ENCODE results near the gene SH3D21. TPM values are rescaled to one million over a fixed set of nuclear protein-coding genes. Genes with fewer than 3 reads are reported as not detected.
A peak's percentile ranks its signal among the peaks of the same experiment; 100 is the strongest.

SH3D21 gene
- total RNA-seq, 2 donors from 2014 or later, result 14.7 to 15.5 TPM

GRCh38 chr1:36341626-36342320 lies 35.6 kb downstream of the SH3D21 start:
- Mint-ChIP-seq H3K4me3 (no peak overlapping the region), H3K4me1 (no peaks in the 10 kb centered on the region), H3K27me3 (ENCODE audit: insufficient read depth) (peaks cover 3% of the 10 kb centered on the region), H3K36me3 (ENCODE audit: low read depth) (peaks cover 32% of the 10 kb centered on the region), H3K9me3 (no peaks in the 10 kb centered on the region), H3K27ac (no peak overlapping the region)
- H3K9ac ChIP-seq (ENCODE audit: extremely low read depth, low read length, poor library complexity, severe bottlenecking), result no peak overlapping the region
- no peaks in the 10 kb centered on the region for H3K4me1 ChIP-seq (ENCODE audit: control insufficient read depth, insufficient read depth, low read length)
- no peak overlapping the region for H3K4me3 ChIP-seq (ENCODE audit: low read length)
- DNase-seq, result no peak
- peaks cover 19% of the 10 kb centered on the region for H3K36me3 ChIP-seq (ENCODE audit: control insufficient read depth, insufficient read depth, low read length)
- no peaks in the 10 kb centered on the region for H3K27me3 ChIP-seq (ENCODE audit: control insufficient read depth, insufficient read depth, low read length, poor library complexity, severe bottlenecking)
- TF ChIP-seq, protein P1, sequence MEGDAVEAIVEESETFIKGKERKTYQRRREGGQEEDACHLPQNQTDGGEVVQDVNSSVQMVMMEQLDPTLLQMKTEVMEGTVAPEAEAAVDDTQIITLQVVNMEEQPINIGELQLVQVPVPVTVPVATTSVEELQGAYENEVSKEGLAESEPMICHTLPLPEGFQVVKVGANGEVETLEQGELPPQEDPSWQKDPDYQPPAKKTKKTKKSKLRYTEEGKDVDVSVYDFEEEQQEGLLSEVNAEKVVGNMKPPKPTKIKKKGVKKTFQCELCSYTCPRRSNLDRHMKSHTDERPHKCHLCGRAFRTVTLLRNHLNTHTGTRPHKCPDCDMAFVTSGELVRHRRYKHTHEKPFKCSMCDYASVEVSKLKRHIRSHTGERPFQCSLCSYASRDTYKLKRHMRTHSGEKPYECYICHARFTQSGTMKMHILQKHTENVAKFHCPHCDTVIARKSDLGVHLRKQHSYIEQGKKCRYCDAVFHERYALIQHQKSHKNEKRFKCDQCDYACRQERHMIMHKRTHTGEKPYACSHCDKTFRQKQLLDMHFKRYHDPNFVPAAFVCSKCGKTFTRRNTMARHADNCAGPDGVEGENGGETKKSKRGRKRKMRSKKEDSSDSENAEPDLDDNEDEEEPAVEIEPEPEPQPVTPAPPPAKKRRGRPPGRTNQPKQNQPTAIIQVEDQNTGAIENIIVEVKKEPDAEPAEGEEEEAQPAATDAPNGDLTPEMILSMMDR (conservative IDR thresholded peaks at IDR 0.05), result no peak
- H3K9me3 ChIP-seq (ENCODE audit: control insufficient read depth, low read length), result no peaks in the 10 kb centered on the region
- WGBS, 2 experiments (ENCODE audit: insufficient coverage in 1 of 2, insufficient read length in 1 of 2), result 91 to 96% methylated on average over 22 to 34 of the region's 34 CpGs
- H3K27ac ChIP-seq (ENCODE audit: low read depth, low read length), result no peak overlapping the region

- Mint-ChIP-seq H3K4me1 (no peaks in the 10 kb centered on the region), H3K27ac (no peak overlapping the region), H3K27me3 (ENCODE audit: insufficient read depth) (no peaks in the 10 kb centered on the region), H3K9me3 (no peaks in the 10 kb centered on the region), H3K4me3 (no peak overlapping the region), H3K36me3 (ENCODE audit: low read depth) (peaks cover 38% of the 10 kb centered on the region)
- 89 to 96% methylated on average over 3 to 10 of the region's 10 CpGs for WGBS, 2 experiments (ENCODE audit: insufficient coverage in 1 of 2, insufficient read length in 1 of 2)
- Histone ChIP-seq H3K27ac (ENCODE audit: low read depth, low read length) (no peak overlapping the region), H3K9ac (ENCODE audit: extremely low read depth, low read length, poor library complexity, severe bottlenecking) (no peak overlapping the region), H3K36me3 (ENCODE audit: control insufficient read depth, insufficient read depth, low read length) (peaks cover 24% of the 10 kb centered on the region), H3K9me3 (ENCODE audit: control insufficient read depth, low read length) (no peaks in the 10 kb centered on the region), H3K4me3 (ENCODE audit: low read length) (no peak overlapping the region), H3K4me1 (ENCODE audit: control insufficient read depth, insufficient read depth, low read length) (no peaks in the 10 kb centered on the region), H3K27me3 (ENCODE audit: control insufficient read depth, insufficient read depth, low read length, poor library complexity, severe bottlenecking) (no peaks in the 10 kb centered on the region)
- TF ChIP-seq, protein P1 (conservative IDR thresholded peaks at IDR 0.05), result peak; percentile 82
- DNase-seq, result peak; percentile 86
These were observed 36.4 kb downstream of the SH3D21 start for GRCh38 chr1:36342426-36343185.

DNA sequence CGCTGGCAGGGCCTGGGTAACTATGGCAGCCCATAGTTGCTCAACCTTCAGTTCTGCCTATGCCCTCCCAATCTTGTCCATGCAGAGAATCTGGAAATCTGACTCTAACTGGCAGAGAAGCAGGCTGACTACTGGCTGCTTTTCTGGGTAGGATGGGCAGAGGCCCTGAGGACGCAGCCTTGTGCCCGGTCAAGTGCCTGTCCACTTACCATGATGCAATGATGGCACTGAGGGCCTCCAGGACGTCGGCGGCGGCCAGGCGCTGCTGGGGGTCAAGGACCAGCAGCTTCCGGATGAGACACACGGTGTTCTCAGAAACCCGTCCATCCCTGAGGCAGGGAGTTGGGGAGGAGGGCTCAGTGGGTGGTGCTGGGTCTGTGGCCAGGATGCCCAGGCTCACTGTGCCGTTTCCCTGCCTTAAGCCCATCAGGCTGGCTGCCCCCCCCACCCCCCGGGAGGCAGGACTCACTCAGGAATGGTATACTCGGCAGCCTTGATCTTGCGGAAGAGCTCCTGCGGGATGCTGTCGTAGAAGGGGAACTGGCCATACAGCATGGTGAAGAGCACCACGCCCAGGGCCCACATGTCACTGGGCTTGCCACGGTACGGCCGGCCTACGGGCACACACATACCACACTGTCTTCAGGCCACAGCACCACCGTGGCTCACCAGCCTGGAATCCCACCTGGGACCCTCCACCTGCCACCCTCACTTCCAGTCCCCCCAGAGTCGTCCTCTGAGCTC lies 37.7 kb downstream of the SH3D21 start:
- H3K27ac Mint-ChIP-seq, result no peak overlapping the region
- Histone ChIP-seq H3K36me3 (ENCODE audit: control insufficient read depth, insufficient read depth, low read length) (peaks cover 35% of the 10 kb centered on the region), H3K9ac (ENCODE audit: extremely low read depth, low read length, poor library complexity, severe bottlenecking) (no peak overlapping the region), H3K27ac (ENCODE audit: low read depth, low read length) (no peak overlapping the region), H3K4me1 (ENCODE audit: control insufficient read depth, insufficient read depth, low read length) (no peaks in the 10 kb centered on the region), H3K9me3 (ENCODE audit: control insufficient read depth, low read length) (no peaks in the 10 kb centered on the region), H3K27me3 (ENCODE audit: control insufficient read depth, insufficient read depth, low read length, poor library complexity, severe bottlenecking) (no peaks in the 10 kb centered on the region), H3K4me3 (ENCODE audit: low read length) (no peak overlapping the region)
- no peaks in the 10 kb centered on the region for H3K9me3 Mint-ChIP-seq
- peaks cover 48% of the 10 kb centered on the region for H3K36me3 Mint-ChIP-seq (ENCODE audit: low read depth)
- TF ChIP-seq, protein P1 (conservative IDR thresholded peaks at IDR 0.05), result no peak
- H3K27me3 Mint-ChIP-seq (ENCODE audit: insufficient read depth), result no peaks in the 10 kb centered on the region
- no peak for DNase-seq
- H3K4me1 Mint-ChIP-seq, result no peaks in the 10 kb centered on the region
- 95 to 97% methylated on average over 16 to 24 of the region's 24 CpGs for WGBS, 2 experiments (ENCODE audit: insufficient coverage in 1 of 2, insufficient read length in 1 of 2)
- no peak overlapping the region for H3K4me3 Mint-ChIP-seq
